Ovary (tissue), 9 donors: ENCODE results near the gene JMJD7. TPM values are rescaled to one million over a fixed set of nuclear protein-coding genes. Genes with fewer than 3 reads are reported as not detected.

Source experiments
- DNase-seq, 5 donors: peaks; one replicate each; pipeline ENCODE4 v3.0.0-alpha.2; 2019 to 2020
- H3K27ac ChIP-seq, 2 donors: fragments of 200-600 bp; one replicate each; pipeline versions ENCODE4 v1.5.1 to v1.8.0; 2019 to 2022
- H3K27me3 ChIP-seq: fragments of 200-600 bp; one replicate; pipeline ENCODE4 v1.8.0; 2022
- H3K36me3 ChIP-seq: fragments of 200-600 bp; sonication (generic); one replicate; pipeline ENCODE4 v1.5.1; 2019
- H3K4me1 ChIP-seq: one replicate; pipeline ENCODE4 v1.8.1; 2013; ENCODE audit warnings: mild to moderate bottlenecking, moderate library complexity; ENCODE audit not compliant: insufficient read depth
- H3K4me3 ChIP-seq: fragments of 200-600 bp; sonication (generic); one replicate; pipeline ENCODE4 v1.5.1; 2017
- H3K9me3 ChIP-seq, 2 donors: fragments of 200-600 bp in 1 of 2; sonication (generic) in 1 of 2; one replicate each; pipeline versions ENCODE4 v1.5.1 to v1.8.1; 2013 to 2019; ENCODE audit warnings: mild to moderate bottlenecking in 1 of 2, moderate library complexity in 1 of 2
- CTCF ChIP-seq, 3 donors: fragments of 450-650 bp in 2 of 3; fragments of 200-600 bp in 1 of 3; IDR thresholded peaks; one replicate each; pipeline versions ENCODE4 v1.5.1 to v1.8.0; 2016 to 2022; ENCODE audit warnings: antibody characterized with exemption in 3 of 3, mild to moderate bottlenecking in 1 of 3
- EP300 ChIP-seq: sonication (generic); formaldehyde crosslinking; IDR thresholded peaks from one replicate; pipeline ENCODE4 v1.6.1; 2017; ENCODE audit warnings: antibody characterized with exemption
- POLR2A ChIP-seq: fragments of 450-650 bp; IDR thresholded peaks from one replicate; pipeline ENCODE4 v1.6.1; 2017; ENCODE audit warnings: antibody characterized with exemption, mild to moderate bottlenecking, moderate library complexity
- WGBS, 3 donors: extraction: QIAGEN DNeasy Blood & Tissue Kit in 1 of 3; methylation state at CpG; one replicate each; pipeline versions ENCODE4 v1.1.5 to v1.1.7; 2013 to 2017; 5-methylcytosine and 5-hydroxymethylcytosine counted together
- intact Hi-C, 4 donors: fragments of 100-400 bp; cut with DNase I; formaldehyde crosslinking; loops; one replicate each; pipeline versions ENCODE4 v1.11.0 to v1.15.1; 2022 to 2023
- polyA plus RNA-seq, 2 donors: library from polyadenylated mRNA; stranded (reverse); fragments of 200-250 nt in 1 of 2; fragments of 350-450 nt in 1 of 2; fragmentation: Illumina TruSeq in 1 of 2; extraction: RNeasy Lipid Tissue Mini Kit (QIAGEN cat#74804) in 1 of 2; gene quantifications; one replicate each; pipeline ENCODE4 v1.2.3, GENCODE V29; 2013 to 2014
- total RNA-seq, 7 donors: library from RNA; depleted of rRNA in 2 of 7; stranded (reverse); fragments of >200 nt in 2 of 7; fragmentation: NEBNext Ultra II Directional in 3 of 7; extraction: Animal tissue kit (Norgen Biotek cat#: 25700) in 3 of 7; gene quantifications; one replicate each; pipeline versions ENCODE4 v1.1.0 to v1.2.4, GENCODE V29; 2016 to 2023
- donor health status: DM: no; HTN: no; CAD: no; lungs with moderate emphysema.
- donor health status: DM: no; HTN: no; CAD: no.
- donor health status: Bipolar disorder and iron deficiency.
- donor health status: DM: yes; HTN: yes; CAD: no.
- donor health status: DM: no; HTN: no; CAD: no.
- donor health status: DM: yes; HTN: yes; CAD: no.

JMJD7 gene
- total and polyA plus RNA-seq, 9 donors = 3.0 to 21.4 (median 14.9) TPM

GRCh38 chr15:41820791-41821423 is 7.0 kb upstream of the JMJD7 start:
- DNase-seq = no peak

GRCh38 chr15:41821831-41822230 is 6.1 kb upstream of the JMJD7 start:
- H3K27ac ChIP-seq = no peak overlapping the region
- H3K4me1 ChIP-seq = no peaks in the 10 kb centered on the region
- H3K9me3 ChIP-seq = no peaks in the 10 kb centered on the region
- TF ChIP-seq POLR2A (no peak), EP300 (no peak), CTCF (IDR thresholded peaks at IDR 0.05) (no peak)
- intact Hi-C loops = no loop called here
- H3K4me3 ChIP-seq = no peak overlapping the region
- H3K36me3 ChIP-seq = no peaks in the 10 kb centered on the region
- no peak for DNase-seq
- 72 to 77% (median 73%) methylated on average over 4 of the region's 4 CpGs for WGBS, 3 donors
- no peaks in the 10 kb centered on the region for H3K27me3 ChIP-seq

More at GRCh38 chr15:41820791-41821423, 7.0 kb upstream of the JMJD7 start:
- no peak for TF ChIP-seq POLR2A
- no peak for TF ChIP-seq EP300
- Histone ChIP-seq H3K4me3 (no peak overlapping the region), H3K27ac (no peak overlapping the region), H3K9me3 (no peaks in the 10 kb centered on the region), H3K36me3 (no peaks in the 10 kb centered on the region), H3K4me1 (no peaks in the 10 kb centered on the region), H3K27me3 (no peaks in the 10 kb centered on the region)
- WGBS, 3 donors = 69 to 72% (median 71%) methylated on average over 6 of the region's 6 CpGs
- intact Hi-C loops = no loop called here

GRCh38 chr15:41822471-41822870 is 5.4 kb upstream of the JMJD7 start:
- TF ChIP-seq CTCF (IDR thresholded peaks at IDR 0.05) = no peak
- H3K4me1 ChIP-seq = no peaks in the 10 kb centered on the region
- intact Hi-C loops = no loop called here
- WGBS, 3 donors = 82 to 88% (median 85%) methylated on average over 6 of the region's 6 CpGs
- no peak overlapping the region for H3K27ac ChIP-seq
- no peaks in the 10 kb centered on the region for H3K36me3 ChIP-seq
- no peaks in the 10 kb centered on the region for H3K27me3 ChIP-seq
- no peak overlapping the region for H3K4me3 ChIP-seq
- H3K9me3 ChIP-seq = no peaks in the 10 kb centered on the region
- peak in 1 of 5 donors; percentile 10 for DNase-seq

- intact Hi-C loops = no loop called here
Measured at GRCh38 chr15:41822957-41823356, 4.9 kb upstream of the JMJD7 start.

More at GRCh38 chr15:41822957-41823356, 4.9 kb upstream of the JMJD7 start:
- Histone ChIP-seq H3K27me3 (no peaks in the 10 kb centered on the region), H3K36me3 (no peaks in the 10 kb centered on the region), H3K4me1 (no peaks in the 10 kb centered on the region), H3K27ac (no peak overlapping the region), H3K4me3 (no peak overlapping the region), H3K9me3 (no peaks in the 10 kb centered on the region)
- peak in 1 of 5 donors; percentile 18 for DNase-seq
- TF ChIP-seq EP300 = no peak
- no peak for TF ChIP-seq CTCF (IDR thresholded peaks at IDR 0.05)
- 84 to 96% (median 84%) methylated on average over 4 to 6 of the region's 6 CpGs for WGBS, 3 donors
